ENCODE data around the gene MTMR1. TPM values are rescaled to one million over a fixed set of nuclear protein-coding genes. Genes with fewer than 3 reads are reported as not detected.
A peak's percentile ranks its signal among the peaks of the same experiment; 100 is the strongest.

MTMR1 gene
- total and polyA plus RNA-seq, 2 experiments from 2014 or later = 18.0 to 19.0 TPM

- H3K27me3 ChIP-seq = no peaks in the 10 kb centered on the region
- no peak overlapping the region for H2AFZ ChIP-seq
- TF ChIP-seq CTCF (IDR thresholded peaks at IDR 0.05; ENCODE audit: poor library complexity) = no peak
- no peak for TF ChIP-seq EZH2 (IDR thresholded peaks at IDR 0.05; ENCODE audit: borderline replicate concordance)
- TF ChIP-seq EZH2phosphoT487 (IDR thresholded peaks at IDR 0.05; ENCODE audit: low read depth, severe bottlenecking, unreplicated experiment) = no peak
- no peak overlapping the region for H3K4me2 ChIP-seq
- H3K4me3 ChIP-seq = no peak overlapping the region
- no peaks in the 10 kb centered on the region for H3K9me2 ChIP-seq (replicated peaks; ENCODE audit: insufficient read depth)
- WGBS (ENCODE audit: low lambda C conversion rate, missing lambda C conversion rate) = 66% methylated on average over 2 of the region's 2 CpGs
- H3K27ac ChIP-seq = no peak overlapping the region
- DNase-seq (ENCODE audit: low spot score) = no peak
- no peaks in the 10 kb centered on the region for H3K79me2 ChIP-seq
- H3K36me3 ChIP-seq (replicated peaks; ENCODE audit: insufficient read depth, low read depth) = no peaks in the 10 kb centered on the region
- no peaks in the 10 kb centered on the region for H4K20me1 ChIP-seq (ENCODE audit: insufficient read depth, poor library complexity, severe bottlenecking)
- H3K9me3 ChIP-seq (ENCODE audit: low read depth) = peaks cover 4% of the 10 kb centered on the region
- H3K4me1 ChIP-seq (ENCODE audit: insufficient read depth) = no peaks in the 10 kb centered on the region
Observed at GRCh38 chrX:150676221-150676620, 17.0 kb upstream of the MTMR1 start.

GRCh38 chrX:150680974-150681373, 12.2 kb upstream of the MTMR1 start:
- peaks cover 4% of the 10 kb centered on the region for H3K9me3 ChIP-seq (ENCODE audit: low read depth)
- no peak for TF ChIP-seq EZH2 (IDR thresholded peaks at IDR 0.05; ENCODE audit: borderline replicate concordance)
- TF ChIP-seq EZH2phosphoT487 (IDR thresholded peaks at IDR 0.05; ENCODE audit: low read depth, severe bottlenecking, unreplicated experiment) = no peak
- peak; percentile 45 for TF ChIP-seq CTCF (IDR thresholded peaks at IDR 0.05; ENCODE audit: poor library complexity)
- H3K27ac ChIP-seq = no peak overlapping the region
- no peaks in the 10 kb centered on the region for H3K4me1 ChIP-seq (ENCODE audit: insufficient read depth)
- H3K4me3 ChIP-seq = no peak overlapping the region
- 49% methylated on average over 7 of the region's 7 CpGs for WGBS (ENCODE audit: low lambda C conversion rate, missing lambda C conversion rate)
- H4K20me1 ChIP-seq (ENCODE audit: insufficient read depth, poor library complexity, severe bottlenecking) = no peaks in the 10 kb centered on the region
- no peak overlapping the region for H2AFZ ChIP-seq
- H3K27me3 ChIP-seq = no peaks in the 10 kb centered on the region
- no peaks in the 10 kb centered on the region for H3K79me2 ChIP-seq
- H3K36me3 ChIP-seq (replicated peaks; ENCODE audit: insufficient read depth, low read depth) = no peaks in the 10 kb centered on the region
- DNase-seq (ENCODE audit: low spot score) = peak; percentile 23
- no peaks in the 10 kb centered on the region for H3K9me2 ChIP-seq (replicated peaks; ENCODE audit: insufficient read depth)
- H3K4me2 ChIP-seq = no peak overlapping the region

GRCh38 chrX:150683112-150683511, 10.1 kb upstream of the MTMR1 start:
- H3K4me2 ChIP-seq = no peak overlapping the region
- no peak overlapping the region for H3K4me3 ChIP-seq
- no peaks in the 10 kb centered on the region for H3K36me3 ChIP-seq (replicated peaks; ENCODE audit: insufficient read depth, low read depth)
- no peaks in the 10 kb centered on the region for H3K9me3 ChIP-seq (ENCODE audit: low read depth)
- no peaks in the 10 kb centered on the region for H3K27me3 ChIP-seq
- H4K20me1 ChIP-seq (ENCODE audit: insufficient read depth, poor library complexity, severe bottlenecking) = no peaks in the 10 kb centered on the region
- H2AFZ ChIP-seq = no peak overlapping the region
- no peaks in the 10 kb centered on the region for H3K9me2 ChIP-seq (replicated peaks; ENCODE audit: insufficient read depth)
- no peak for DNase-seq (ENCODE audit: low spot score)
- no peak overlapping the region for H3K27ac ChIP-seq
- 81% methylated on average over 3 of the region's 3 CpGs for WGBS (ENCODE audit: low lambda C conversion rate, missing lambda C conversion rate)
- TF ChIP-seq EZH2phosphoT487 (IDR thresholded peaks at IDR 0.05; ENCODE audit: low read depth, severe bottlenecking, unreplicated experiment) (no peak), EZH2 (IDR thresholded peaks at IDR 0.05; ENCODE audit: borderline replicate concordance) (no peak), CTCF (IDR thresholded peaks at IDR 0.05; ENCODE audit: poor library complexity) (no peak)
- H3K4me1 ChIP-seq (ENCODE audit: insufficient read depth) = no peaks in the 10 kb centered on the region
- no peaks in the 10 kb centered on the region for H3K79me2 ChIP-seq
